Testis (tissue), 3 donors: ENCODE results near the gene NFE2L3. TPM values are rescaled to one million over a fixed set of nuclear protein-coding genes. Genes with fewer than 3 reads are reported as not detected.
"Not testable (repeated sequence)": the region's sequence is repeated elsewhere in the genome, so short reads cannot be mapped to it uniquely, and the experiment has no call there.

Experiments used
- DNase-seq: peaks from one replicate; pipeline ENCODE4 v3.0.0-alpha.2; 2019
- H3K27ac ChIP-seq, 2 donors: fragments of 200-600 bp; sonication (generic); one replicate each; pipeline ENCODE4 v1.5.1; 2019
- H3K27me3 ChIP-seq: fragments of 200-600 bp; sonication (generic); one replicate; pipeline ENCODE4 v1.5.1; 2019
- H3K36me3 ChIP-seq: fragments of 200-600 bp; sonication (generic); one replicate; pipeline ENCODE4 v1.5.1; 2017; ENCODE audit warnings: low read depth; ENCODE audit errors: missing control alignments
- H3K4me1 ChIP-seq: fragments of 200-600 bp; sonication (generic); one replicate; pipeline ENCODE4 v1.5.1; 2019
- H3K4me3 ChIP-seq, 2 donors: fragments of 200-600 bp; sonication (generic); one replicate each; pipeline ENCODE4 v1.5.1; 2017 to 2019
- H3K9me3 ChIP-seq: fragments of 200-600 bp; sonication (generic); one replicate; pipeline ENCODE4 v1.5.1; 2017
- CTCF ChIP-seq, 3 experiments: fragments of 450-650 bp in 2 of 3; fragments of 200-600 bp in 1 of 3; sonication (generic) in 1 of 3; IDR thresholded peaks; one replicate each; pipeline ENCODE4 v1.5.1; 2016 to 2019; ENCODE audit warnings: antibody characterized with exemption in 3 of 3, mild to moderate bottlenecking in 2 of 3, moderate library complexity in 1 of 3
- POLR2A ChIP-seq: fragments of 450-650 bp; IDR thresholded peaks from one replicate; pipeline ENCODE4 v1.6.1; 2017; ENCODE audit warnings: antibody characterized with exemption, mild to moderate bottlenecking, moderate library complexity
- WGBS, 2 donors: methylation state at CpG; one replicate each; pipeline ENCODE4 v1.1.5; 2018; 5-methylcytosine and 5-hydroxymethylcytosine counted together
- intact Hi-C: fragments of 100-400 bp; cut with DNase I; formaldehyde crosslinking; loops from one replicate; pipeline ENCODE4 v1.15.1; 2023; ENCODE audit warnings: low total_unique reads
- polyA plus RNA-seq: library from polyadenylated mRNA; stranded (reverse); fragments of 350-450 nt; fragmentation: Illumina TruSeq; extraction: RNeasy Lipid Tissue Mini Kit (QIAGEN cat#74804); gene quantifications from one replicate; pipeline ENCODE4 v1.2.3, GENCODE V29; 2014; ENCODE audit warnings: low read depth, low replicate concordance; ENCODE audit not compliant: insufficient read depth
- total RNA-seq, 2 donors: library from RNA; depleted of rRNA; stranded (reverse); fragments of >200 nt; gene quantifications; one replicate each; pipeline ENCODE4 v1.2.3, GENCODE V29; 2016

The NFE2L3 gene
- total and polyA plus RNA-seq, 3 donors from 2014 or later, result 3.3 to 4.2 (median 4.2) TPM

- DNase-seq, result no peak
- H3K9me3 ChIP-seq, result no peaks in the 10 kb centered on the region
- no peak overlapping the region for H3K27ac ChIP-seq
- H3K36me3 ChIP-seq, result no peaks in the 10 kb centered on the region
- WGBS, 2 donors, result 67 to 71% methylated on average over 3 of the region's 3 CpGs
- no peaks in the 10 kb centered on the region for H3K27me3 ChIP-seq
- peaks cover 9% of the 10 kb centered on the region for H3K4me1 ChIP-seq
- intact Hi-C loops, result no loop called here
- TF ChIP-seq CTCF (IDR thresholded peaks at IDR 0.05), result no peak
- no peak for TF ChIP-seq POLR2A
- no peak overlapping the region for H3K4me3 ChIP-seq
Observed at GRCh38 chr7:26181474-26182227, 29.7 kb downstream of the NFE2L3 start.

- H3K4me3 ChIP-seq, result no peak overlapping the region
- H3K4me1 ChIP-seq, result peaks cover 9% of the 10 kb centered on the region
- no peak overlapping the region for H3K27ac ChIP-seq
- TF ChIP-seq POLR2A (no peak), CTCF (IDR thresholded peaks at IDR 0.05) (no peak)
- no peaks in the 10 kb centered on the region for H3K27me3 ChIP-seq
- intact Hi-C loops, result no loop called here
- DNase-seq, result no peak
- H3K36me3 ChIP-seq, result no peaks in the 10 kb centered on the region
- WGBS, 2 donors, result 69 to 71% methylated on average over 6 of the region's 6 CpGs
- no peaks in the 10 kb centered on the region for H3K9me3 ChIP-seq
Observed at GRCh38 chr7:26182283-26182682, 30.3 kb downstream of the NFE2L3 start.

GRCh38 chr7:26182706-26183105 lies 30.7 kb downstream of the NFE2L3 start:
- intact Hi-C loops, result no loop called here
- TF ChIP-seq CTCF (IDR thresholded peaks at IDR 0.05) (no peak), POLR2A (no peak)
- Histone ChIP-seq H3K4me3 (no peak overlapping the region), H3K27me3 (no peaks in the 10 kb centered on the region), H3K4me1 (peaks cover 9% of the 10 kb centered on the region), H3K27ac (no peak overlapping the region), H3K36me3 (no peaks in the 10 kb centered on the region), H3K9me3 (no peaks in the 10 kb centered on the region)
- 75 to 86% methylated on average over 8 of the region's 8 CpGs for WGBS, 2 donors
- DNase-seq, result no peak

- no peak overlapping the region for H3K4me3 ChIP-seq
- no peaks in the 10 kb centered on the region for H3K9me3 ChIP-seq
- H3K27me3 ChIP-seq, result no peaks in the 10 kb centered on the region
- TF ChIP-seq CTCF (IDR thresholded peaks at IDR 0.05) (no peak), POLR2A (no peak)
- no peak overlapping the region for H3K27ac ChIP-seq
- no peak for DNase-seq
- intact Hi-C loops, result no loop called here
- H3K36me3 ChIP-seq, result no peaks in the 10 kb centered on the region
- peaks cover 9% of the 10 kb centered on the region for H3K4me1 ChIP-seq
- 37 to 44% methylated on average over 4 of the region's 4 CpGs for WGBS, 2 donors
Observed at GRCh38 chr7:26183545-26184280, 31.7 kb downstream of the NFE2L3 start.

- H3K4me1 ChIP-seq, H3K27me3 ChIP-seq, H3K27ac ChIP-seq, H3K36me3 ChIP-seq, DNase-seq, H3K9me3 ChIP-seq, intact Hi-C loops, H3K4me3 ChIP-seq: not testable (repeated sequence)
- WGBS, 2 donors, result 50 to 70% methylated on average over 4 of the region's 4 CpGs
Observed at GRCh38 chr7:26184281-26185101, 32.5 kb downstream of the NFE2L3 start.
